VCaP (cell line): ENCODE measurements around the gene HOXA4.

Experiments used
- H3K27ac ChIP-seq: fragments of 450-650 bp; 2 replicates; pipeline ENCODE4 v1.5.1; 2017
- TF ChIP-seq, protein P1 (sequence below): fragments of 450-650 bp; conservative IDR thresholded peaks from 2 replicates; pipeline ENCODE4 v1.5.1; 2017; ENCODE audit warnings: mild to moderate bottlenecking, moderate library complexity

The HOXA4 gene

GRCh38 chr7:27116962-27117886, 13.3 kb downstream of the HOXA4 start:
- no peak overlapping the region for H3K27ac ChIP-seq

DNA sequence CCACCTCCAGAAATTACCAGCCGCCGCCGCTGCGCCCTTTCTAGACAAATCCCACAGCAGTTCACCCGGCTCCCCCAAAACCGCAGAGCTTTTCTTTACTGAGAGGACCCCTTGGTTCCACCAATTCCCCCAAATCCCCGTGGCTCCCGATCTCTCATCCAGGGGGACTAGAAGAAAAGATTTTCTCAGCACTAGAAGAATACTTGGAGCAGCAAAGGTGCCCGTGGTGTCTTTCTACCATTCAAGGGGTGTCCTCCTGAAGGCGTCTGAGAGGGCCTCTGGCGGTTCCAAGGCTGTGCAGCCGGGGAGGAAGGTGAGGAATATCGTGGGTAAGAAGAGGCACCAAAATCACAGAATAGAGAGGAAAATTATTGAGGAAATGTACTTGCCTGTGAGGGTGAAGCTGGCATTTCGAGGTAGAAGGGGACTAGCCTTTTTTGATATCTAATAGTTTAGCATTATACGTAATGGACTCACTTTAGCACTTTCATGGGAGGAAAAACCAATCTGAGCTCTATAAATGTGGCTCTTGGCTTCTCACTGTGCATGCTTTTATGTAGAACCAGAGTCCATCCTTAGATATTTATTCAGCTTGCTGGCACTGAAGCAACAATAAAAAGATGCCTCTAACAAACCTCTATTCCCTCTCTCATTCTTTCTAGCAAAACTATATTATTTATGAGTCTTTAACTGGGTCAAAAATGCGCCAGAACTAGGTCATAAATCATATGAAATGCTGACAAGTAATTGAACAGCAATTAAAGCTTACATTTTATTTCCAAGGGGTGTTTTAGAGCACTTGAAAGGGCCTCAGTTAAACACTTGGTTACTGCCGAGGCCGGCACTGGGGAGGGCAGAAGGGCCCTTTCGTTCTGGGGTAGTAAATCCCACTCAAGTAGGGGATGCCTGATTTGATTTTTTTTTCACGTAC, 14.3 kb downstream of the HOXA4 start:
- no peak overlapping the region for H3K27ac ChIP-seq
- TF ChIP-seq, protein P1, sequence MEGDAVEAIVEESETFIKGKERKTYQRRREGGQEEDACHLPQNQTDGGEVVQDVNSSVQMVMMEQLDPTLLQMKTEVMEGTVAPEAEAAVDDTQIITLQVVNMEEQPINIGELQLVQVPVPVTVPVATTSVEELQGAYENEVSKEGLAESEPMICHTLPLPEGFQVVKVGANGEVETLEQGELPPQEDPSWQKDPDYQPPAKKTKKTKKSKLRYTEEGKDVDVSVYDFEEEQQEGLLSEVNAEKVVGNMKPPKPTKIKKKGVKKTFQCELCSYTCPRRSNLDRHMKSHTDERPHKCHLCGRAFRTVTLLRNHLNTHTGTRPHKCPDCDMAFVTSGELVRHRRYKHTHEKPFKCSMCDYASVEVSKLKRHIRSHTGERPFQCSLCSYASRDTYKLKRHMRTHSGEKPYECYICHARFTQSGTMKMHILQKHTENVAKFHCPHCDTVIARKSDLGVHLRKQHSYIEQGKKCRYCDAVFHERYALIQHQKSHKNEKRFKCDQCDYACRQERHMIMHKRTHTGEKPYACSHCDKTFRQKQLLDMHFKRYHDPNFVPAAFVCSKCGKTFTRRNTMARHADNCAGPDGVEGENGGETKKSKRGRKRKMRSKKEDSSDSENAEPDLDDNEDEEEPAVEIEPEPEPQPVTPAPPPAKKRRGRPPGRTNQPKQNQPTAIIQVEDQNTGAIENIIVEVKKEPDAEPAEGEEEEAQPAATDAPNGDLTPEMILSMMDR: no peak

More at GRCh38 chr7:27116962-27117886, 13.3 kb downstream of the HOXA4 start:
- TF ChIP-seq, protein P1: no peak

- TF ChIP-seq, protein P1: no peak
- no peak overlapping the region for H3K27ac ChIP-seq
These were observed 15.1 kb downstream of the HOXA4 start for GRCh38 chr7:27115221-27116026.

DNA sequence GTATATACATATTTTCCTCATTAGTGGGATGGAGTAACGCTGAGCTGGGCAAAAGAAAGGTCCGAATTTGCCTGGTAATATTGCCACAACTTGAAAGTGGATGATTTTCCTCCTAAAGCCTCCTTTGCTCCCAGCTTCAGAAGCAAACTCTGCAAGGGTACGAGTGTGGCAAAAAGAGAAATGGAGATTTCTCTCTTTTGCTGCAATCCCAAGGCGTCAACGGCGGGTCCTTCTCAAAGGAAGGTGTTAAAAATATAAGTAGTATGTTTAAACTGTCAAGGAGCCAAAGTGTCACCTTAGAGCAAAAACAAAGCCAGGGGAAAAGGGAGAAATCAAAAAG, 15.7 kb downstream of the HOXA4 start:
- TF ChIP-seq, protein P1: no peak
- H3K27ac ChIP-seq: no peak overlapping the region

GRCh38 chr7:27113991-27114769, 16.4 kb downstream of the HOXA4 start:
- H3K27ac ChIP-seq: no peak overlapping the region
- TF ChIP-seq, protein P1: no peak

GRCh38 chr7:27112955-27113949, 17.3 kb downstream of the HOXA4 start:
- H3K27ac ChIP-seq: no peak overlapping the region
- TF ChIP-seq, protein P1: no peak
